Endometrial microvascular endothelial cells (primary cell): ENCODE measurements around the gene KLC4. TPM values are rescaled to one million over a fixed set of nuclear protein-coding genes. Genes with fewer than 3 reads are reported as not detected.

ENCODE experiments used
- in situ Hi-C: cut with HindIII; loops from 2 replicates; pipeline ENCODE4 v1.10.0; 2017; ENCODE audit warnings: low sequenced_read_pairs, low pct_unique_long_range_greater_than_20kb; ENCODE audit errors: inconsistent ontology term
- total RNA-seq: library from RNA; depleted of rRNA; stranded (reverse); fragments of >200 nt; gene quantifications from one replicate; pipeline ENCODE4 v1.2.3, GENCODE V29; 2015; ENCODE audit errors: inconsistent ontology term

The KLC4 gene
- 18.6 TPM for total RNA-seq

DNA sequence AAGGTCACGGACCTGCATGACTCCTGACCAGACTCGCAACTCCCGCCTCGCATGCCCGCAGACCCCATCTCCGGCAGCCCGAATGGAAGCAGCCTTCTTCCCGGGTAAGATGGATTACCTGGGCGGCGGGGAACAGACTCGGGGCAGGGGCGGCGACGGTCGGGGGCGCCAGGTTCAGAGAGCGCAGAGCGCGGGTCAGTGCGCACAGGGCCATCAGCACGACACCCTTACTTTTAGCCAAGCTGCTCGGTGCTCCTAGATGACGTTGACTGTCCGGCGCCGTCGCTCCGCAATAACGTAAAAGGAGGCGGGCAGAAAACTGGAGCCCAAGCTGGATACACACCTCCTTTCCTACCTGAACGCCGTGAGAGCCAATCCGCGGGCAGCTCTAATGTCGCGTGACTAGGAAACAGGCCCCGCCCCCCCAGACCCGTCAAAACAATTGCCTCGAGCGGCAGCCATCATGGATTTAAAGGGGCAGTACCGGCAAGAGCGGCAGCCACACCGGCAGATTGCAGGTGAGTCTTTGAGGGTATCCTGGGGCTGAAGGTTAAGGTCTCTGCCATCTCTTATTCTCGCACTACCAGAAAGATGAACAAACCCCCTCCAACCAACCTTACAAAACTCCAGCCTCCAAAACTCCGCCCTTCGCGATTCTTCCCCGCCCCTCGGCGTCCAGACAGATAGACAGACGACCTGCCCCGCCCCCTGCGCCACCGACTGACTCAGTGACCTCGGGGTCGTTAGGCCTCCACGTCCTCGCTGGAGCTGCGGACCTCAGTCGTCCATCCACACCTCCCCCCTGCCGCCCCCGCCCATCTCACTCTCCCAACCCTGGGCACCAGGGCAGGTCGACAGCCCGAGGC is at the start of gene KLC4, which contains the start of gene MRPL2:
TSS of gene KLC4 (plus strand) at position 464 of the 866 bp plus-strand sequence. CDS start 1,705 bp downstream, outside the sequence.
TSS of gene MRPL2 (minus strand) at position 267 of the 866 bp plus-strand sequence. CDS start at position 214, 53 bp downstream.
- in situ Hi-C loops, result no loop called here

DNA sequence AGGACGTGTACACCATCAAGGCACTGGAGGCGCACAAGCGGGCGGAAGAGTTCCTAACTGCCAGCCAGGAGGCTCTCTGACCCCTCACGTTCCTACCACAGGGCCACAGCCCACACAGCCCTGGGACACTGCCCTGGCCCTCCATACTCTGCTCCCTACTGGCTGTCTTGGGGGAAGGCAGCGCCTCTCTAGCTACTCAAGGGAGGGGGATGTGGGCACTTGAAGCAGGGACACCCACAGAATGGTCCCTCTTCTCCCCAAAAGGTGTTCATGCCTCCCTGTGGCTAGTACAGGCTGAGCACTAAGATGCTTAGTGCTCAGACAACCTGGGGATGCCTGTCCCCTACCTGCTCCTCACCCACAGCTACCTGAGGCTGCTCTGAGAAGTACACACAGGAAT is 48.2 kb upstream of the KLC4 start:
- in situ Hi-C loops, result no loop called here

DNA sequence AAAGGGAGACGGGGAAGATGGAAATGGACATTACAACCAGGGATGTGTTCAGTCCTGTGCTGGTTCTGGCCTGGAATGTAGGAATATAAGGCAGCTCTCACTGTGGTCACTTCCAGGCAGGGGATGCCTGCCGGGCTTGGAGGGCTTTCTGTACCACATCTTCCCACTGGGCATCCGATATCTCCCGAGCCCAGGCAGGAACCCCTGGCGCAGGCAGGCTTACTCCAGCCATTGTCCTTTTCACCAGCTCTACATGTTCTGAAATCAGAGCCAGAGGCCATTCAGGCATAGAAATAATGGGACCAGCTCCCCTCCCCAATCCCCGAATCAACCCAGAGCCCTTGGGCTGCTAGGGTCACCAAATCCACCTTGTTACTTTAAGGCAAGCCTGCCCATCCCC is 47.1 kb upstream of the KLC4 start:
- in situ Hi-C loops, result no loop called here

DNA sequence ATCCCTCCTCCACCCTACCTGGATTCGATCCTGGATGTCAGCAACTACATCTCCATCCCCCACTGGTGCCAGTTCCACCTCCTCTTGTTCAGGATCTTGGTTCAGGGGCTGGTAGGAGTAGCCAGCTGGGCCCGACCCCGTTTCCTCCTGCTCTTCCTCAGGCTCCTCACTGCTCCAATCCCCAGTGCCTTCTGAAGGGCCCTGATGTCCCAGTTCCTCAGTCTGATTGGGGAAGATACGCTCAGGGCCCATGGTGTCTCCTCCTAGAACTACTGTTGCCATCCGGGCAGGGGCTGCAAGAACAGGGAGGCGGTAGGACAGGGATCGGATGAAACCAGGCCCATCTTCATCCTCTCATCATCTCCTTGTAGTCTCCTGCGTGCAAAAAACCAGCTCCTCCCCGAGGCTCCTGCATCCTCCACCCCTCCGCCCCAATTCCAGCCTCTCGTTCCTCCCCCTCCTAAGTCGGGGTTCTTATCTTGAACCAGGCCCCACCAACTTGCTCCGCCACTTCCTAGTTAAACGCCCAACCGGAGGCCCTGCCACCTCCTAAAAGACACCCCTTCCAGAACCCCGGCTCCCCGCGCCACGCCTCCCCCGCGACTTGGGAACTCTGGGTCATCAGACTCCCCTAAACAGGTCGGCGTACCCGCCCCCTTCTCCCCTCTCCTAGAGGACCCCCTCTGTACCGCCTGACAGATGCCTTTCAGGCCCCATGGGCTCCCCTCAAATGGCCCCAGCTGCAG is 46.2 kb upstream of the KLC4 start:
- in situ Hi-C loops, result no loop called here

DNA sequence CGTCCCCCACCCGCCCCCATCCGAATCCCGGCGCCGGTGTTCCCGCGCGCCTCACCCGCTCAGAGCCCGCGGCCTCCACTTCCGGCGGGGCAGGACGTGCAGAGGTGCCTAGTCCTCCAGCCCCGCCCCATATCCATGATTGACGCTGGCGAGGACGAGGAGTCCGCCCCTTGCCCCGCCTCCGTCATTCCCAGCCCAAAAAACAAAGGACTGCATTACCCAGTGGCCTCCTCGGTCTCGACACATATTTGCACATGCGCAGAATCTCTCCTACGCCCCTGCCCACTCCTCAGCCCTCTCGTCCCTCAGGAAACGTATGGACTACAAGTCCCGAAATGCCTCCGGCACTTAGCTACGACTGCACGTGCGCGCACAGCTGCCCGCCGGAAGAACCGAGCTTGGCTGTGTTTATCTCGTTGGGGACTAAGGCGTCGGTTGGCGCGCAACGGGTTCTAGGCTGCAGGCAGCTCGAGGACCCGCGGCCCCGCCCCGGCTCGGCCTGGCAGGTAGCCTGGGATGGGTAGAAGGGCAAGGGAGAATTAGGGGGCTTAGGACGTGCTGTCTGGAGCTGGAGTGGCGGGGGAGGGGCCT is 45.5 kb upstream of the KLC4 start, which contains the start of the genes KLHDC3 and MEA1:
TSS of gene KLHDC3 (plus strand) at position 407 of the 591 bp plus-strand sequence. CDS start 2,944 bp downstream, outside the sequence.
TSS of gene MEA1 (minus strand) at position 104 of the 591 bp plus-strand sequence. CDS start 133 bp downstream, outside the sequence.
- in situ Hi-C loops, result no loop called here

DNA sequence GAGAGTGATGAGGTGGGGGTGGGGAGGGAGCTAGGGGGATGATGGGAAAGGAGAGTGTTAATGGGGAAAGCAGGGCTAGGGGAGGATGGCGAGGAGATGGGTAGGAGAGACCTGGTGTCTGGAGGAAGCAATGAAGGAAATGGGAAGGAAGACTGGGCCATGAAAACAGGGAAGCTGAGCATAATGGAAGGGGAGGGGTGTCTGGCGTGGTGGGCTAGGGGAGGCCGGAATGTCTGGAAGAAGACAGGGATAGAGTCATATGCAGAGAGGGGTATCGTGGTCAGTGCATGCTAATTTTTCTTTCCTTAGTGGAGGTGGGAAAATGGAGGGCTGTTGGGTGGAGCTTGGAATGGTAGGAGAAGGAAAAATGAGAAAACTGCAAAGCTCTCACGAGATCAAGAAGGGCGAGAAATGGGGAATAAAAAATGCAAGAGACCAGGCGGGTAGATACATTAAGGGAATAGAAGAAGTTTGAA is 45.0 kb upstream of the KLC4 start:
- in situ Hi-C loops, result no loop called here

DNA sequence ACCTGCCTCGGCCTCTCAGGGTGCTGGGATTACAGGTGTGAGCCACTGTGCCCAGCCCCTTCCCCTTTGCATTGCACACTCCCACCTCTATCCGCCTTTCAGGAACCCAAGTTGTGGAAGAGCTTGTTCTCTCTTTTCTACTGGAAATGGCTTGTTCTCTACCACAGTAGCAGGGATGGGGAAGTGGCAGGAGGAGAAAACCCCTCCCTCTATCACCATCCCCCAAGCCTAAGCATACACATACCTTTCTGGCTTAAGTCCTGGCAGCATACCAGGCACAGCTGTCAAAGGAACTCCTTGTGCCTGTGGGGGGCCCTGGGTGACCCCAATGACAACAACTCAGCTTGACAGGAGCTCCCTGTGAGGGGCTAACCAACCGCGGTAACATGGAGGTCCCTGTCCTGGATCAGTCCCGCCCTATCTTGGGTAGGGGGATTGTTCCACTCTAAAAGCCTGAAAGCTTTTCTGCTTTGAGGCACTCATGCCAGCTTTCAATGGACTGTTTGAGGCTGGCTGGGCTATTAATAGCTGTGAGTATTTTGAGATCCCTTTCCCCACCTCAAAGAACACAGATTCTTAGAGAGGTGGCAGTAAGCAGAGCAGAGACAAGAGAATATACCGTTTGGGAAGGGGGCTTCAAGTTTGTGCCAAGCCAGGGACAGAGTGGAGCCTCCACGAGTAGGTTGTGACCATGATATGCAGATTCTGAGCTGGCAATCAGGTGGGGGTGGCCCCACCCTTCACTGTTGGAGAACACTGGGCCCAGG is 43.1 kb upstream of the KLC4 start:
- in situ Hi-C loops, result no loop called here

DNA sequence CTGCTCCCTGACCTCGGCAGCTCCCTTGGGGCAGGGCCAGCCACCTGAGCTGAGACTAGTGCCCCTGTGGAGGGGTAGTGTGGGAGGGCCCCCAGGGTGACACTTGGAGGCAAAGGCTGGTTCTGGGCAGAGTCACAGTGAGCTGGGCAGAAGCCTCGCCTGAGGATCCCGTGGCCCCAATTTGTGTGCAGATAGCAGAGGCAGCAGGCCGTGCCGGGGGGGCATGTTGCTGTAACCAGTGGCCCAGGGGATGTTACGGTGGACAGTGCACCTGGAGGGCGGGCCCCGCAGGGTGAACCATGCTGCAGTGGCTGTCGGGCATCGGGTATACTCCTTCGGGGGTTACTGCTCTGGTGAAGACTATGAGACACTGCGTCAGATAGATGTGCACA is 42.5 kb upstream of the KLC4 start:
- in situ Hi-C loops, result no loop called here

DNA sequence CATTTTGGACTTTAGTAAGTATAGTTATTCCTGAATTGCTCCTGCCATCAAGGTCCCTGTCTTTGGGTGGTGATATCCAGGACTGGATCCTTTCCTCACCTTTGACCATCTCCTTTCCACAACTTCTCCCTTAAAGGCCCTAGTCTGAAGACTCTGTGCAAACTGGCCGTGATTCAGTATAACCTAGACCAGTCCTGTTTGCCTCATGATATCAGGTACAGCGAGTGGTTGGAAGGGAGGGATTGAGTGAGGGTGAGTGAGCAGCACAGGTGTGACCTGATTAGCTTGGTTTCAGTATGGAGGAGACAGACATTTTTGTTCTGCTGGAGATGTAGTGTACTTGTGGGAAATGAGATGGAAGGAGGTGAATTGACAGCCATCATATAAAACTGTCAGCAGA is 40.3 kb upstream of the KLC4 start:
- in situ Hi-C loops, result no loop called here

DNA sequence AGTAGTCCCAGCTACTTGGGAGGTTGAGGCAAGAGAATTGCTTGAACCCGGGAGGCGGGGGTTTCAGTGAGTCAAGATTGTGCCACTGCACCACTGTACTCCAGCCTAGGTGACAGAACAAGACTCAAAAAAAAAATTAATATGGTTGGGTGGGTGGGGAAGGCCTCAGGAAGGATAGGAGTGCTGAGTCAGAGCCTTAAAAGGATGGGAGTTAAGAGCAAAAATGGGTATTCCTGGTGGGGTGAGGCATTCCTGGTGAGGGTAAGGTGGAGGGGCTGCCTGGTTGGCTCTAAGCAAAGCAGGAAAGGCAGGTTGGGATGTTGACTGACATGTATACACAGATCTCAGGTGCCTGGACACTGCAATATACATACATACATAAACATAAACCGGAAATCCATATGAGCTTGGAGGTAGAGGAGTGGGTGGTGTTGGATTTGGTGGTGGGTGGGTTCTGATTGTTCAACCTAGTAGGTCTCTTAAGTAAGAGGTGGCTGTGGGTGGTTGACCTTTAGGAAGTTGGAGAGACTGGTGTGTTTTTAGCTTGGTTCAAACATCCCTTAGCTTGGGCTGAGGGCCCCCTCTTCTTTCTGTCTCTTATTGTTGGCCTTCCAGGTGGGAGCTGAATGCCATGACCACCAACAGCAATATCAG is 39.3 kb upstream of the KLC4 start:
- in situ Hi-C loops, result no loop called here

DNA sequence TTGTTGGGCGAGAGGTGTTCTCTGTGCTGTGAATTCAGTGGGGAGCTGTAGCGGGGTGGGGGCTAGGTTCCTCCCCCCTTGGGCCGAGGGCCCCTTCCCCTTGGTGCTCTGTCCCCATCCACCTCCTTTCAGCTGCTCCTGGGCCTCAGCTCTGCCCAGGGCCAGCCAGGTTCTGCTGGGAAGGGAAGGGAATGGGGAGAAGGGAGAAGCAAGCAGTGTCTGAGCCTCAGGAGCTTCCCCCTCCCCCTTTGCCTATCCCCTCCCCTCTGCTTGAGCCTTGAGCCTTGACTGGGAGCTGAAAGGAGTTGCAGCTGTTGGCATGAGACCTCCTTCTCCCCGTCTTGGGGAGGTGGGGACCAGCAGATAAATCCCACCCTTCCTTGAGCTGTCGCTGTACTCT is 38.6 kb upstream of the KLC4 start:
- in situ Hi-C loops, result no loop called here

DNA sequence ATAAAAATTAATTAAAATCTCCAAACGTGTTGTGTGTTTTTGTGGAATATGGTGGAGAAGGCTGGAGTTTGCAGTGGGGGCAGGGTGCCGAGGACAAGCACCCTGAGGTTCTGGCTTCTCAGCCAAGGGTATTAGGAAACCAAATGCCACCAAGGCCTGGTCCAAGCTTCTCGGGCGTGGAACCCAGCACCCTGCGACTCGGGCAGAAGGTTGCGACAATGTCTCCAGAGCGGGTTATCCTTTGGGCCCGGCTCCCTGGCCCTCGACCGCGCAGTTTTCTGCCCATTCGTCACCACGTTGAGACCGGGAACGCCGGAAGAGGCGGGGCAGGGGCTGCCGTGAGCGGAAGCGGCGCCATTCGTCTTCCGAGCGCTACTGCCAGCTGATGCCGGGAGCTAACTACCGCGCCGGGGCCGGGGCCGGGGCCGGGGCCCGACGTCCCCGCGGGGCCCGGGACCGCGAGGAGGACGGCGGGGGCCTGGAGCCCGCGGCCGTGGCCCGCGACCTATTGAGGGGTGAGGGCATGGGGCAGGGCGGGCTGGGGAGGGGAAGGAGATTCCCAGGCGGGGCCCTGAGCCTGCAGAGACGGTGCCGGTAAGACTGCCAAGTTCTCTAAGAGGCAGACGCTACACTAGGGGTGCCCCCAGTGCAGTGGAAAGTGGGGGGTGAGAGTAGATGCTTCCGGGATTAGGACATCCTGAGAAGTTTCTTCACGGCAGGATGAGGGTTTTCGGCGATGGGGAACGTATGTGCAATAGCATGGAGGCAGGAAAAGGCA is 38.0 kb upstream of the KLC4 start, which contains the start of gene RRP36:
TSS of gene RRP36 (plus strand) at position 354 of the 778 bp plus-strand sequence. CDS start at position 386, 32 bp downstream.
- in situ Hi-C loops, result no loop called here

DNA sequence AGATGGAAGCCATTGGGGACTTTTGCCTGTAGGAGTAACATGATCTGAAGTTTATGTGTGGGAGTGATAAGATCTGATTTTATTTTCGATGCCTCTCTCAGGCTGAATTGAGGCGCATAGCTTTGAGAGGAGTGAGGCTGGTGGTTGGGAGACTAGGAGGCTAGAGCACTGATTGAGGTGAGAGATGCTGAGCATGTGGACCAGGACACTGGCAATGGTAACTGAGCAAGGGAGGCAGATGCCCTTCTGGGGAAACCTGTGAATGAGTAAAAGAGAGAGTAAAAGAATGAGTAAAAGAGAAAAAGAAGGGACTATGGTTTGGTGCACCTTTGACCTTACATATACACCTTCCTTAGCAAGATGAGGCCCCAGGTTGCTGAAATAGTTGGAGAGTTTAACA is 35.0 kb upstream of the KLC4 start:
- in situ Hi-C loops, result no loop called here

DNA sequence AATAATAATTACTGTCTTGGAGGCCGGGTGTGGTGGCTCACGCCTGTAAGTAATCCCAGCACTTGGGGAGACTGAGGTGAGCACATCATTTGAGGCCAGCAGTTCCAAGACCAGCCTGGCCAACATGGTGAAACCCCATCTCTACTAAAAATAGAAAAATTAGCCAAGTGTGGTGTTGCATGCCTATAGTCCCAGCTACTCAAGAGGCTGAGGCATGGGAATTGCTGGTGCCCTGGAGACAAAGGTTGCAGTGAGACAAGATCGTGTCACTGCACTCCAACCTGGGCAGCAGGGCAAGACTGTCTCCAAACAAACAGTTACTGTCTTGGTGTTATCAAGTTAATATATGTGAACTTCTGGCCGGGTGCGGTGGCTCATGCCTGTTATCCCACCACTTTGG is 33.1 kb upstream of the KLC4 start:
- in situ Hi-C loops, result no loop called here

DNA sequence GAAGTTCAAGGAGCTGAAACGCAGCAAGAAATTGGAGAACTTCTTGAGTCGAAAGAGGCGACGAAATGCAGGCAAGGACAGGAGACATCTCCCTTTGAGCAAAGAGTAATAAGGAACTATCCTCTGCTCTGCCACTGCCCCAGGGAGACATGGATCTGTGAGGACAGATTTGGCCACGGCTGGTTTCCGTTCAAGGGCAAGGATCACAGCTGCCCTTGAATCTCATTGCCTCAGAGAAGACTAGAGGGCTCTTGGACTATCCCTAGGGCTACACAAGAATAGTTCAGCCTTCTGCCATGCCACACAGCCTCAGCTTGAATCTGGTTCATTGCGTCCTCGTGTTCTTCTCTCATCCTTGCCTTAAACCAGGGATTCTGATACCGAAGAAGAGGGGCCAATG is 30.3 kb upstream of the KLC4 start:
- in situ Hi-C loops, result no loop called here

DNA sequence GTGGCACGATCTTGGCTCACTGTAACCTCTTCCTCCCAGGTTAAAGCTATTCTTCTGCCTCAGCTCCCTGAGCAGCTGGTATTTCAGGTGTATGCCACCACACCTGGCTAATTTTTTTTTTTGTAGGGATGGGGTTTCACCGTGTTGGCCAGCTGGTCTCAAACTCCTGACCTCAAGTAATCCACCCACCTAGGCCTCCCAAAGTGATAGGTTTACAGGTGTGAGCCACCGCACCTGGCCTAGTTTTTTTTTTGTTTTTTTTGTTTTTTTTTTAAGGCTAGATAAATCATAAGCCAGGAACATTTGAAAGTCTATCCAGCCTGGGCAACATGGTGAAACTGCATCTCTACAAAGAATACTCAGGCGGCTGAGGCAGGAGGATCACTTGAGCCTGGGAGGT is 27.1 kb upstream of the KLC4 start:
- in situ Hi-C loops, result no loop called here

DNA sequence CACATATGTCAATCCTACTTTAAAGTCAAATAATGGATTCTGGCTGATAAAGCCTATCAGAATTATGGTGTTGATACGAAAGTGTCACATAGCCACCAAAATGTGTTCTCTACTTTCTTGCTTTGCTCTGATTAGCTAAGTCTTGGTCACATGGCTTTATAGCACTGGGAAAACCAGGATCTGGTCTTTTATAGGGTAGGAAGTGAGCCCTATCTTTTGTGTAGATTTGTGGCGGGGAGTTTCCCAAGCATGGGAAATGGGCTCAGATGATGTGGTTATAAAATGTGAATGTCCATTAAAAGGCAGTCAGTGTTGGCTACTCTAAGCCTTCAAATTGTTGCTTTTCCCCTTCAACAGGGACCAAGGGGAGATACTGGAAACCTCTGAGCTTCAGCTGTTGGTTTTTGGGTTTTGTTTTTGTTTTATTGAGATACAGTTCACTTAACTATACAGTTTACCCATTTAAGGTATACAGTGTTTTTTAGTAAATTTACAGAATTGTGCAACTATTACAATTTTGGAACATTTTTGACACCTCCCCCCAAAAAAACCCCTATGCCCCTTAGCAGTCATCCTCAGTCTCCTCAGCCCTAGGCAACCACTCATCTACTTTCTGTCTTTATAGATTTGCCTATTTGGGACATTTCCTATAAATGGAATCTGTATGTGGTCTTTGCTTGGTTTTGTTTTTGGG is 25.8 kb upstream of the KLC4 start:
- in situ Hi-C loops, result no loop called here
